ENCODE data around the gene DMGDH.

DMGDH gene

DNA sequence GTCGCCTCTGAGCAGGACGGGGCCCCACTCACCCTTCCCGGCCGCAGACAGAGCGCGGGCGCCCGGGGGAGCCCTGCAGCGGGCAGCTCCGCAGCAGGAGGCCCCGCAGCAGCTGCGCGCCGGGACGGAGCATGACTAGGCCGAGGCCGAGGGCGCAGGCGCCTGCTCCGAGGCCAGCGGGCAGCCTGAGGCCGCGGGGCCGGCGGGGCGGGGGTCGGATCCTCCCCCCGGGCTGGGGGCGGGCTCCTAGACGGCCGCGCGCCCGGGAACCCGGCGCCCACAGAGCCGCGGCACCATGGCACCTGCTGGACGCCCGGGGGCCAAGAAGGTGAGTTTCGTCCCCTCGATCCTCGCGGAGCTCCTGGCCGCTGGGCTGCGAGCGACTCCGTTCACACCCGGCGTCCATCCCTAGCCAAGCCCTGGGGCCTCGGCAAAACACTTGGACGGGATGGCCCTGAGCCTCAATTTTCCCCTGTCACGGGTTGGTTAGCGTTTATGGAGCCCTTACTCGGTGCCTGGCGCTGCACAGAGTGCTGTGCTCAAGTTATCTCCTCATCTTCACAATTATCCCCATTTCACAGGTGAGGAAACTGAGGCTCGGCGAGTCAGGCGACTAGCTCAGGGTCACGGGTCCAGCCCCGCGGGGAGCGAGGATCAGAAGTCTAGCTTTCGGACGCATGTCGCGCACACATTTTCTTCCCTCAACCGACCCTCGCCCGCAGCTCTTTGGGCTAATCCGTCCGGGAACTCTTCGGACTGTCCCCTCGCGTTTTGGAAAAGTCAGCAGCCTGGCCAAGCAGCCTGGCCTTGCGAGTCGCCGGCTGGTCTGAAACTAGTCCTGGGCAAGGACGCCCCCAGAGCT lies at the start of gene DMGDH, which contains the start of gene BHMT2:
TSS of gene DMGDH (minus strand) at position 187 of the 862 bp plus-strand sequence. CDS start at position 133, 54 bp downstream.
TSS of gene BHMT2 (plus strand) at position 280 of the 862 bp plus-strand sequence. CDS start at position 296, 16 bp downstream.
- DNase-seq: peak; percentile 55

DNA sequence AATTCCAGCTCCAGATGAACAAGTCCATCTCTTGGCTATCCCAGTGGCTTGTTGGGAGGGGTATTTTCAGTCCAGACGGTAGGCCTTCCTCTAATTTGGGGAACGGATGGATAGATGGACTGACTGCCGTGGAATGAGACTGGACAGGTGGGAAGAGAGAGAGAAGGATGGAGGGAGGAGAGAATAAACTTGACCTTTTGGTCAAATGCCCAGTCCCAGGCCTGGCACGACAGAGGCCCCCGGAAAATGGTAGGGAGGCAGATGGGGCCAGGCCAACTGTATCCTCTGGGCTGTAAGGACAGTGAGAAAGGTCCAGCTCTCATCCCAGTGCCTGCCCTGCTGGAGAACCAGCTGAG lies 43.2 kb upstream of the DMGDH start:
- DNase-seq: no peak

DNA sequence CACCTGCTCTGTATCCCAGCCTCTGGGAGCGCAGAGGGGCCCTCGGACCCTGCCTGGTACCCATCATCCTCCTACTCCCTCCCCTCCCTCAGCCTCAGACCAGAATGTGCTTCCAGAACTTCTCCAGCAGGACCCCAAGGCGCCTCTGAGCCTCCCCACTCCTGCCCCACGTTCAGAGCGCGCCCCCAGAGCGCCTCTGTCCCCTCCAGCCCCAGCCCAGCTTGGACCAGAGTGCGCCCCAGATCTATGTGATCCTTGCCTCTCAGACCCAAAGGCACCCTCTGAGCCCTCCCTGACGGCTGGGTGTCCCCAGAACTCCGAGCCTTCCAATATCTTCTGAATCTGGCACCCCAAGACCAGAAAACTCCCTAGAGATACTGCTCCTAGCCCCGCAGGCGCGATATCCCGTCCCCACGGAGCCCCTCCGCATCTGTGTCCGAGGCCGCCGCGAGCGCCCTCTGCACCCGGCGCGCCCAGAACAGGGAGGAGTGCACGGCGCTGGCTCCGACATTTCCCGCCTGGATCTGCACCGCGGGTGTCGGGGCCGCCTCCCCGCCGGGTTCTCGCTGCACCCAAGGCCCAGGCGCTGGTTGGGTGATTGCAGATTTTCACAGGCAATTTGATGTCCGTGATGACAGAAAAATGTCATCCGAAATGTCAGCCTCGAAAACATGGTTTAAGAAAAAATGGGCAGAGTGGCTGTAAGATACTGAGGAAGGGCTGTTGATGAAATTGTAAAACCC lies 42.7 kb upstream of the DMGDH start:
- no peak for DNase-seq

DNA sequence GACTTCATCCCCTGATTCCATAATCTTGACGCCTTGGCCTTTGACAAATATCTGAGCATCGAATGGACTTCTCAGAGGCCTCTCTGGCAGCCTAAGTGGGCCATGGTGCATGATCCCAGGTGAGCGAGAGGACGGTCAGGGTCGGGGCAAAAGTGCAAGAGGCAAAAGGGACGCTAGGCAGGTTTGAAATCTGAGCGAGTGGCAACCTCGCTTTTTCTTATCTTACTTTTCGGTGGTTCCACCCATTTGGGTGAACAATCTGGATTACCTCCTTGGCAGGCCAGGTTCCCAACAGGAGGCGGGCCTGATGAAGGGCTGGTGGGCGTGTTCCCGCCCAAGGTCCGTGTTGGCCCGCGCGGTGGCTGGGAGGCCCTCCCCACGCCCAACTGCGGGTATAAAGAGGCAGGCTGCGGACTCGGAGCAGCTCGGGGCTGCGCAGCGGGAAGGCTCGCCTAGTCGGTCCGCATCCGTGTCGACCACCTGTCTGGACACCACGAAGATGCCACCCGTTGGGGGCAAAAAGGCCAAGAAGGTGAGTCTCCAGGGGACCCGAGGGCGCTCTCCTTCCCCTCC lies 42.0 kb upstream of the DMGDH start, which contains the start of gene BHMT:
TSS of gene BHMT (plus strand) at position 423 of the 573 bp plus-strand sequence. CDS start at position 500, 77 bp downstream.
- no peak for DNase-seq

DNA sequence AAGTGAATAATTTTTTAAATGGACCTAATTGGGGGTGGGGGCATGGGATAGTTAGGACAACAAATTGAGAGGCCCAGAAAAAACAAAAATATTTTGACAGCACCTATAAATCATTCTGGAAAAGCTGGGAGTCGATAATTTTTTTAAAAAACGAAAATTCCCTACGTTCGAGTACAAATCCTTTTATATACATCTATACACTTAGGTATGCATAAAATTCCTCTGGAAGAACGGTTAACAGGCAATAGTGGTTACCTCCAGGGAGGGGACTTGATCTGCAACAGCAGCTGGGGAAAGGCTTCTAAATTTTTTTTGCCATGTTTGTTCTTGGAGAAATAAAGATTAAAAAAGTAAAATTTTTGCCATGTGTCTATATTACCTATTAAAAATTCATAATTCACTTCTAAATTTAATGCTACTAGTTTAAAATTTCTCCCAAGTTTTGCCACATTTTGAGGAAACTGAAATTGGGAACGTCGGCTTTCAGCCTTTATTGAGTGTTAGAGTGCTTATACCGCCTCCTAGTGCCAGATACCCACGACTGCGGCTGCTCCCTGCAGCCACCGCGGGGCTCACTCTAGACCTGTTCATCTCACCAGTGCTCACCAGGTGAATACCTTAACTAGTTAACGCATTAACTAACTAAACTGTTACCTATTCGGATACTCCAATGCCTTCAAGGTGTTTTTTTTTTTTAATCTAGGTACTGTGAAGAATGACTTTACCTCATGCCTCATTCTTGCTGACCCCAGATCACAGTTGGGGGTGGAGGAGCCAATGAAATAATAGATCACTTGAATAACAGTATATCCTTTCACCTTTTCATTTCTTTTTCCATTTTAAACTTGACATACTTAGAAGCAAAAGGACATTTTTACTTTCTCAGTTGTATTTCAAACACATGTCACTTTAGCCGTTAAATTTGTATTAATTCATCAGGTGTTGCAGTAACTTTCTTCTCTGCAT lies 40.3 kb upstream of the DMGDH start:
- DNase-seq: no peak

DNA sequence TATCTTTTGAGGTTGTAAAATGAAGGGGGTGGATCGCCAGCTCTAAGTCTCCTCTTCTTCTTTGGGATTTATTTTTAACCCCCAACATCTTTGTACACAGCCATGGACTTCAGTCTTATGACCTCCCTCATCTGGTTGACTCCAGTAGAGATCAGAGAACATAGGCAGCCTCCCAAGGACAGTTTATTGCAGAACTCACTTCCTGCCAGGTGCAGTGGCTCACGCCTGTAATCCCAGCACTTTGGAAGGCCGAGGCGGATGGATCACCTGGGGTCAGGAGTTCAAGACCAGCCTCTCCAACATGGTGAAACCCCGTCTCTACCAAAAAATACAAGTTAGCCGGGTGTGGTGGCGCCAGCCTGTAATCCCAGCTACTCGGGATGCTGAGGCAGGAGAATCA lies 39.3 kb upstream of the DMGDH start:
- no peak for DNase-seq

DNA sequence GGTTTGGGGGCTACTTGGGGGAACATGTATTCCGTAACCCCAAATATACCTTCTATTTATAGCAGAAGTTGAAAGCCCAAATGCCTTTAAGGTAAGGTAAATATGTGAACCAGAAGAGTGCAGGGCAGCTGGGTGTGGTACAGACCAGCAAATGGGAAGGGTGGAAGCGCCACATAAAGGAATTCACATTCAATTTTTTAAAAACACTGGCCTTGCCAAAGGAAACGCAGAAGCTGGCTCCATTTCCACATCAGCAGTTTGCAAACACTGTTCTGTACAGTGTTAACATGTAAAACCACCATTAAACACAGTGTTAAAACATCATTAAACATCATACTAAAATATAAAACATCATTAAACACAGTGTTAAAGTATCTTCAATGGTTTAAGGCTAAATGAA lies 38.6 kb upstream of the DMGDH start:
- no peak for DNase-seq

DNA sequence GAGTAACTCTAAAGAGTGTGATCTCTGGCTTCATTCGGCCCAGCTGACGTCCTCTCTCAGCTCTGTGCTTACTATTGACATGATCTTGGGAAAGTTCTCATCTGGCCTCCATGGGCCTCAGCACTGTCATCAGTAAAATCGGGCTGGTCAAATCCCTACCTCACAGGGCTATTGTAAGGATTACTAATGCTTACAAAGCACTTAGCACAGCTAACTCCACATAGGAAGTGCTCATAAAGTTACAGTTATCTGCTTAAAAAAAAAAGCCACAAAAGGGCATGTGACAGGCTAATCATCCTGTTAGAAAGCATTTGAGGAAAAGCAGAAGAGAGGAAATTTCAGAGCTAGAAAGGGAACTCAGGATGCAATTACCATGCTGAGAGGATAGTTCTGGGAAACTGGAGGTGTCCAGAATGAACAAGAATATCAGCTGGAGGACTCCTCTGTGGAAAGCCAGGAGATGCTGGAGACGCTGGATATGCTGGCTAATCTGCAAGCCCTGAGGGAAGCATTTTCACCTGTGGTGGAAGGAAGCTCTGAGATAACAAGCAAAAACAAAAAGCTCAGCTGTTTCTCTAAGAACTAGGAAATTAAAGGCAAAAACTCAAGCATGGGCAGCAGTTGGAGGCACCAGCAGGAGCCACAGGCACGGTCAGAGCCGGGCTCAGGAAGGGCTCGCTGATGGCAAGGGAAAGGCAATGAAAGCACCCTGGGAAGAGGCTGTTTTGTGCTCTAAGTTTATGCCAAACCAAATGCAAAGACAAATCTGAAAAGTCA lies 37.7 kb upstream of the DMGDH start:
- DNase-seq: peak; percentile 7

DNA sequence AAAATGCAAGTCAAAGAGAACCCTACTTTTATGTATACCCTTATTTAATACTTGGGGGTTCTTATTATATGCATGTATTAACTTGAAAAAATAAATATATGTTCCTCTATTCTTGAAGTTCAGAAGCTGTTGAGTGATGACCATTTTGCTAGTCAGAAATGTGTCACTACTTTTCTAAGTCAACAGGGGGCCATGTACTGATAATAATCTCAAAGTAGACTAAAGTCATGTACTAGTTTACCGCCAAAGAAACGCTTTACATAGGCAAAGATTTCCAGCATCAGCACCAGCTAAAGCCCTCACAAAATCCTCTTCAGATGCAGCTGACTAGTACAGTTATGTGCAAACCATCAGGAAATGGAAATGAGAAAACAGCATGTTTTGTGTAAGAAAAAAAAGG lies 36.4 kb upstream of the DMGDH start:
- no peak for DNase-seq

DNA sequence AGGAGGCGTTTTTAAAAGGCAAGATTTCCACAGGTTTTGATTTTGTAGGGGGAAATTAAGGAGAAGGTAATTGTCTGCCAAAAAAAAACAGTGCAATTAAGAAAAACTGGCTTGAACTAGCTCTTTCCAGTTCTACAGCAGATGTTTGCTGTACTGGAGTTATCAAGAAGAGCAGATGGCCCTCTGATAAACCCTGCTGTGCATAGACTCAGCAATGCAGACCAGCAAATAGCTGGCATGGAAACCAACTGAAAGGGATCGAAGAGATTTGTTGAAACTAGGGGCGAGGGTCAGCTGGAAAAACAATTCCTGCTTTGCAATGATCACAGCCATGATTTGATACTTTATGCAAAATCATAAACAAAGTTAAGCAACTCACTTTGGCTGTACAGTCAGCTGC lies 24.3 kb upstream of the DMGDH start:
- DNase-seq: no peak

DNA sequence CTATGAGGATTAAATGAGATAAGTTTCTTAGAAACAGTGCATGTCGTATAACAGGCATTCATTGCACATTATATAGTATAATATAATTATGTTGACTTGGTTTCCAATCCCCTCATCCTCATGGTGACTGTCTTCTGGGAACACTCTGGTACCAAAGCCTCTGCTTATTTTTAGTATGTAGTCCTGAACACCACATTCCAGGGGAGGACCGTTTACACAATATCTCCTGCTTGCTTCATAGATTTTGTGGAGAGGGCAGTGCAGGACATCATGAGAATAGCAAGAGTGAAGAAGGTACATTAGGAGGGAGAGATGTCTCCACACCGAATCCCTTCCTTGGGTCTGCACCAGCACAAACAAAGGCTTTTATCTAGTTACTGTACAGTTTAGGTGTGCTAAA lies 21.6 kb upstream of the DMGDH start:
- no peak for DNase-seq

DNA sequence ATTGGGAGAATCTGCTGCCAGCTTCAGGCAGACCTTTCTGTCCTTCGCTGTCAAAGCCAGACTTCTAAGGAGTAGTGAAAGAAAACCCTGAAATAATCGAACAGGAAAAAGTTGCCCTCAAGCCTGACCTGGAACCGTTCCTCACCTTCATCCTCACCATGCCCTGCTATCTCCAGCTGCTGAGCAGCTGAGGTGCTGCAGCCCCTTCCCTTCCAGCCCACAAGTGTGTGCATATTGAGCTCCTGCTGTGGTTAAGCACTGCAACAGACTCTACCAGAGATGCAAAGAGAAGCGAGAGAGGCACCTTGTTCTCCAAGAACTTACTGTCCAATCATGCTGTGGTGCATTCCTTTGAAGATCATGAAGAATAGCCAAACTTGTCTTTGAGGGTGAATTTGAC lies 19.0 kb upstream of the DMGDH start:
- DNase-seq: no peak

DNA sequence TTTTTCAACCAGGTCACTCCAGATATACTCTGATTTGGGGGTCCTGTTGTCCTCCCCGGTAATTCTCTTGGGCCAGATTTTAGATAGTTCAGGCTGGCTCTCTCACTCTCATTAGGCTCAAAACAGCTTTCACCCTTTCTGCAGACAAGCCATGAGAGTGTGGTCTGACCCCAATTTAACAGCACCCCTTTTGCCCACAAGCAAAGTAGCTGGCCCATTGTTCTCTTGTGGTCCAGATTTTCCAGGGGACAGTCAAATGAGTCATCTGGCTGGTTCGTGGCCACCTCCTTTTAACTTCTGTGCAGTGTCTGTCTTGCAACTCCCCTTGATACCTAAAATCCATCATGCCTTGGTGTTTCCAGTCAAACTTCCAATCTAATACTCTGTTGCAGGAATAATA lies 16.6 kb upstream of the DMGDH start:
- DNase-seq: no peak

DNA sequence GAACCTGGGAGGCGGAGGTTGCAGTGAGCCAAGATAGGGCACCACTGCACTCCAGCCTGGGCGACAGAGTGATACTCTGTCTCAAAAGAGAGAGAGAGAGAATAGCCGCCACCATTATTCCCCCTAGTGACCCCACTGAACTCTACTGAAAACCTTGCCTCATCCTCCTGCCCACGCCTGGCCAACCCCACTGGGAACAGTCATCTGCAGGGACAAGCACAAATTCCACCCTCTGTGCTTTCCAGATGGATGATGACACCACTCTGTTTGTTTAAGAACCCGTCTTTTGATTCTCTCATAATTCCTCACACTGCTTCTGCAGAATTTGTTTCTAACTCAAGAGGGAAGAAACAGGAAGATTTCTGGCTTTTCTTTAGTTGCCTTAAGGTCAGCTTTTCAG lies 12.3 kb upstream of the DMGDH start:
- no peak for DNase-seq

DNA sequence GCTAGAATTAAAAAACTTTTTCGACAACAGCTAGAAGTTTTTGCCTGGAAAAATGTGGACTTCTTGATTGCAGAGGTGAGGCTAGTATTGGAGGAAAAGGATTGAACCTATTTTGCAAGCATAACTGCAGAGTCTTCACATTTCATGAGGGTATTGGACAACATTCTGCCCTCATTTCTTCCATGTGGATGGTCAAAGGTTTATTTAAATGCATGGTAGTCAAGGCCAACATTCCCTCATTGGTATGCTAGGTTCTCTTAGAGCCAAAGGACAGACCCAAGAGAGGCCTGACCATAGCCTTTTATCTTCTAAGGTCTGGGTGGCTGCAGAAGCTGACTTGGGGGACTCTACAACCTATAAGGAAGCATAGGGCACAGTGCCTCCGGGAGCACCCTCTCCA lies 11.3 kb upstream of the DMGDH start:
- DNase-seq: no peak

DNA sequence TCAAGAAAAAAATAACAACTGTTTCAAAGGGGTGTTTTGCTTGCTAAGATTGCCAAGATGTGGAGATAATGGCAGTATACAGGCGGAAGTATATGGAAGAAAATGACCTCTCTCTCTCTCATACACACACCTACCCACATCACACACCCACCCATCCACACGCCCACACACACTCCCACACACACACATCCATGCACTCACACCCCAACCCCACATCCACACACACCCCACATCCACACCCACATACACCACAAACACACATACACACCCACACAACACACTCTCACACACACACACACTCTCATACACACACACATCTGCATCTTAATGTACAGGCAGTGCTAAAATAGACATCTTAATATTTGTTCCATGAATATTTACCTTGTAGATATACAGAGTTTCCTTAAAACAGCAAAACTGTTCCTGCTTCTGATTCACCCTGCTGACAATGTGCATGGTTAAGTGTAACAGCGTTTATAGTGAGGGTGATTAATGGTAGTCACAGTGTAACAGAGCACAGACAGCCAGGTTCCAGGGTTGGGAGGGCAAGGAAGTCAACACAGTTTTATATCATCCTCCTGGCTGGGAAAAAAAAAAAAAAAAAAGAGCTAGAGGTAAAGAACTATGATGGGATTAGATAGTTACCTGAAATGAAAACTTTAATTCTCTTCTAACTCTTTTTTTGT lies 8.3 kb upstream of the DMGDH start:
- peak; percentile 36 for DNase-seq

DNA sequence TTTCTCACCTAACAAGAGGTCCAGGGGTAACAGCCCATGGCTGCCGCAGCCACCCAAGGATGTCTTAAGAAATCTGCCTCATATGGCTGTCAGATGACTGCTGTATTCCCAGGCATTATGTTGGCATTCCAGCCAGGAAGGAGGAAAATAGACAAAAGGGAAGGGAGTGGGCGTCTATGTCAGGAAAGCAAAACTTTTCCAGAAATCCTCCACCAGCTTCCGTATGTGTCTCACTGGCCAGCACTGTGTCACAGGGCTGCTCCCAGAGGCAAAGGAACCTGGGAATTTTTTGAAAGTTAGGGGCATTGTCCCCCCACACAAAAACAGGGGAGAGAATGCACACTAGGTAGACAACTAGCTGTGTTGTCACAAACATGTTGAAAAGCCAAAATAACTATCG lies 7.3 kb upstream of the DMGDH start:
- no peak for DNase-seq

DNA sequence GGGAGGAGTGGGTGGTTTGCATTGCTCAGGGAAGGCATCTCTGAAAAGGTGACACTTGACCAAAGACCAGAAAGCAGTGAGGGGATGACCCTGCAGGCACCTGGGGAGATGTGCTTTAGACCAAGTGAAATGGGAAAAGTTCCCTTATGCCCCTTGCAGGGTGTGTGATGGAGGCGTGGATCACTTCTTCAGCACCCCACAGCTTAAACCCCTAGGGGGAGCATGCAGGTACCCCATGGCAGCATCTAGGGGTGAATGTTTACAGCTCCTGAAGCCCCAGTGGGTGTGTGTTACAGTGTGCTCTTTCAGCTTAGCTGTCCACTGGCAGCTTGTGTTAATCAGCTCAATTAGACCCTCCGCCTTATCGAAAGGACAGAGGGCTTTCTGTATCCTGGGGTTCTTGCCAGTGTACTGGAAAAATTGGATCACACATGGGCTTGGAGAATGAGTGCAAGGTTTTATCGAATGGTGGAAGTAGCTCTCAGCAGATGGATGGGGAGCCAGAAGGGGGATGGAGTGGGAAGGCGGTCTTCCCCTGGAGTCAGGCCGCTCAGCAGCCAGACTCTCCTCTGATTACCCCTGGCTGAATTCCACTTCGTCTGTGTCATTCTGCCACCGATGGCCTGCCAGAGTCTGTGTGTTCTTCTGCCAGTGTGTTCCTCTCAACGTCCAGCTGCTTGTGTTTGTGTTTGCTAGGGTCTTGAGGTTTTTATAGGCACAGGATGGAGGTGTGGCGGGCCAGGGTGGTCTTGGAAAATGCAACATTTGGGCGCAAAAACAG lies 6.4 kb upstream of the DMGDH start:
- DNase-seq: no peak

DNA sequence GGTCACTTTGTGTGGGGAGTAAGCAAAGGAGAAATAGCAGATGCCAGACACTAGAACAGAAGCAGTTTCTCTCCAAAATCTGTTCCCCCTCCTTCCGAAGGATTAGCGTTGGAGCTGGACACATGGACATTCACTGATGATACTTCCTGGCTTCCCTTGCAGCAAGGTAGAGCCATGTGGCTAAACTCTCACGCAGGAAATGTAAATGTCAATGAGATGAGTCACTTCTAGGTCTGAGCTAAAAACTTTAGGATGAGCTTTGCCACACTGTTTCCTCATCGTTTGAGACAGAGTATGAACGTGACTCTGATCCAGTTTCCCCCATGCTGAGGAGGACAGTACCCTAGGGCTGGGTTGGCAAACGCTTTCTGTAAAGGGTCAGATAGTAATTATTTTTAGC lies 5.2 kb upstream of the DMGDH start:
- DNase-seq: peak; percentile 73

DNA sequence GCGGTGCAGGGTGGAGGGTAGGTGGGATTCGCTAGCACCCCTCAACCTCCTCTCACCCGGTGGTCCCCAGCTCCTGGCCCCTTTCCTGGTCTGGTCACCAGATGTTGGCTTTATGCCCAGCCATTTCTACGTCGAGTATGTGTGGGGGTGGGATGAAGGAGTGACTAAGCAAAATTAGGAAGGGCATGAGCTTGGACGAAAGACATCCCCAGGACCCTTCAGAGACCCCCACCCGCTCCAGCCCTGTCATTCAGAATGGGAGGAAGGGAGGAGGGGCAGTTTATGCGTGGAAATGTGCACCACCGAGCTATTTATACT lies 835 bp upstream of the DMGDH start:
- DNase-seq: peak; percentile 59

Data from fibroblast of skin of right biceps (primary cell).